BLaER1 (cell line): ENCODE data around the gene NMRK2.
A peak's percentile ranks its signal among the peaks of the same experiment; 100 is the strongest.

Experiments
- H3K27ac ChIP-seq: shearing (Covaris generic); formaldehyde crosslinking; 2 replicates; pipeline ENCODE4 v1.8.1; 2022
- H3K27me3 ChIP-seq: shearing (Covaris generic); formaldehyde crosslinking; 2 replicates; pipeline ENCODE4 v1.8.1; 2022
- H3K36me3 ChIP-seq: shearing (Covaris generic); formaldehyde crosslinking; 2 replicates; pipeline ENCODE4 v1.8.1; 2022
- H3K4me1 ChIP-seq: shearing (Covaris generic); formaldehyde crosslinking; 2 replicates; pipeline ENCODE4 v1.8.1; 2022
- H3K4me2 ChIP-seq: shearing (Covaris generic); formaldehyde crosslinking; 2 replicates; pipeline ENCODE4 v1.8.1; 2022
- H3K4me3 ChIP-seq: shearing (Covaris generic); formaldehyde crosslinking; 2 replicates; pipeline ENCODE4 v1.8.1; 2022
- H3K9ac ChIP-seq: shearing (Covaris generic); formaldehyde crosslinking; 2 replicates; pipeline ENCODE4 v1.8.1; 2022
- H3K9me3 ChIP-seq: shearing (Covaris generic); formaldehyde crosslinking; 2 replicates; pipeline ENCODE4 v1.8.1; 2022
- H4K20me1 ChIP-seq: shearing (Covaris generic); formaldehyde crosslinking; 2 replicates; pipeline ENCODE4 v1.8.1; 2022
- Cebpa-rat ChIP-seq: shearing (Covaris generic); IDR thresholded peaks from 2 replicates; pipeline ENCODE4 v1.8.1; 2022

NMRK2 gene

DNA sequence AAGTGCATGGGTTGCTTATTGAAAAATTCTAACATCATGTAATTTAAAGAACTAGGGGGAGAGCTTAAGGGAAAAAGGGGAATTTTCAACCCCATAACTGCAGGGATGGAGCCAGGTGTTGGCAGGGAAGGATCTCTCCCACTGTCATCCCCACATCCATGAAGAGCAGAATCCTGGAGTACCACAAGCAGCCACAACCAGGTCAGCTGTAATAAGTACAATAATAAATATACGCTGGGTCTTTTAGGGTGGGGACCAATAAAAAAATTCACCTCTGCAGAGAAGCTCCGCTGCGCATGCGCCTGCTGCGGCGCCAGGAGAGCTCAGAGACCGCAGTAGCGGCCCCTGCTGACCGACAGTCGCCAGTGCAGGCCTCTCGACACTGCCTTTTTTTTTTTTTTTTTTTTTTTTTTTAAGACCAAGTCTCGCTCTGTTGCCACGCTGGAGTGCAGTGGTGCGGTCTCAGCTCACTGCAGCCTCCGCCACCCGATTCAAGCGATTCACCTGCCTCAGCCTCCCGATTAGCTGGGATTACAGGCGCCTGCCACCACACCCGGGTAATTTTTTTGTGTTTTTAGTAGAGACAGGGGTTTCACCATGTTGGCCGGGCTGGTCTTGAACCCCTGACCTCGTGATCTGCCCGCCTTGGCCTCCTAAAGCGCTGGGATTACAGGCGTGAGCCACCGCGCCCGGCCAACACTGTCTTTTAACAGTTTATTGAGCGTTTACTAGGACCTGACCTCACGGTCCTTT lies 54.9 kb downstream of the NMRK2 start:
- Histone ChIP-seq H3K4me2 (peak overlapping the region; percentile 98), H3K27me3 (no peaks in the 10 kb centered on the region), H3K9me3 (no peaks in the 10 kb centered on the region), H4K20me1 (peaks cover 24% of the 10 kb centered on the region), H3K9ac (peak overlapping the region; percentile 100; the same call in 1 of the 2 replicates), H3K27ac (peak overlapping the region; percentile 98; the same call in 1 of the 2 replicates), H3K4me3 (peak overlapping the region; percentile 97), H3K36me3 (peaks cover 19% of the 10 kb centered on the region), H3K4me1 (peaks cover 39% of the 10 kb centered on the region)
- TF ChIP-seq Cebpa-rat: no peak

DNA sequence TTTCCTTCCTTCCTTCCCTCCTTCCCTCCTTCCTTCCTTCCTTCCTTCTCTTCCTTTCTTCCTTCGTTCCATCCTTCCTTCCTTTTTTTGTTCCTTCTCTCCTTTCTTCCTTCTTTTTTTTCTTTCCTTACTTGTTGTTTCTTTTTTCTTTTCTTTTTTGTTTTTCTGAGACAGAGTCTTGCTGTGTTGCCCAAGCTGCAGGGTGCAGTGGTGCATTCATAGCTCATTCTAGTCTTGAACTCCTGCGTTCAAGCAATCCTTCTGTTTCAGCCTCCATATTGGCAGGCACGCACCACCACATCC lies 57.9 kb downstream of the NMRK2 start:
- peak overlapping the region; percentile 31; the same call in 1 of the 2 replicates for H3K27ac ChIP-seq
- no peaks in the 10 kb centered on the region for H4K20me1 ChIP-seq
- H3K27me3 ChIP-seq: no peaks in the 10 kb centered on the region
- H3K4me2 ChIP-seq: no peak overlapping the region; the same call in 1 of the 2 replicates
- H3K9me3 ChIP-seq: no peaks in the 10 kb centered on the region
- H3K36me3 ChIP-seq: no peaks in the 10 kb centered on the region
- no peak overlapping the region for H3K9ac ChIP-seq
- peaks cover 23% of the 10 kb centered on the region for H3K4me1 ChIP-seq
- no peak for TF ChIP-seq Cebpa-rat
- no peak overlapping the region for H3K4me3 ChIP-seq
